Liver (tissue), 3 donors: ENCODE results near the gene RAB15.

Experiments used
- ATF3 ChIP-seq: IDR thresholded peaks from 2 replicates; pipeline ENCODE4 v1.6.1; 2016; ENCODE audit warnings: antibody characterized with exemption
- CTCF ChIP-seq: fragments of 150-350 bp; IDR thresholded peaks from 2 replicates; pipeline ENCODE4 v1.5.1; 2017; ENCODE audit warnings: improper control_type of control experiment, low read depth, low read length; ENCODE audit not compliant: missing input control
- GABPA ChIP-seq, 2 donors: IDR thresholded peaks in 1 of 2; conservative IDR thresholded peaks in 1 of 2; 2 replicates each; pipeline ENCODE4 v1.6.1; 2016; ENCODE audit warnings: antibody characterized with exemption in 2 of 2, mild to moderate bottlenecking in 1 of 2, moderate library complexity in 1 of 2
- MAX ChIP-seq: IDR thresholded peaks from 2 replicates; pipeline ENCODE4 v1.6.1; 2016; ENCODE audit warnings: antibody characterized with exemption
- RAD21 ChIP-seq, 2 donors: IDR thresholded peaks; 2 replicates each; pipeline ENCODE4 v1.6.1; 2016; ENCODE audit warnings: antibody characterized with exemption in 2 of 2, mild to moderate bottlenecking in 2 of 2
- REST ChIP-seq: IDR thresholded peaks from 2 replicates; pipeline ENCODE4 v1.6.1; 2016; ENCODE audit warnings: antibody characterized with exemption, mild to moderate bottlenecking
- SP1 ChIP-seq: IDR thresholded peaks from 2 replicates; pipeline ENCODE4 v1.6.1; 2018; ENCODE audit warnings: antibody characterized with exemption, mild to moderate bottlenecking
- TAF1 ChIP-seq: conservative IDR thresholded peaks from 2 replicates; pipeline ENCODE4 v1.6.1; 2016; ENCODE audit warnings: antibody characterized with exemption, mild to moderate bottlenecking
- donor health status: healthy.
- donor health status: healthy.

- TF ChIP-seq CTCF = no peak
- no peak for TF ChIP-seq GABPA (IDR thresholded peaks at IDR 0.05 in 1 of 2, conservative IDR thresholded peaks at IDR 0.05 in 1 of 2)
- TF ChIP-seq REST = no peak
- no peak for TF ChIP-seq TAF1
- no peak for TF ChIP-seq SP1
- TF ChIP-seq ATF3 = no peak
- TF ChIP-seq MAX = no peak
- no peak for TF ChIP-seq RAD21 (IDR thresholded peaks at IDR 0.05)
These were observed 5.2 kb downstream of the RAB15 start for GRCh38 chr14:64966976-64967375.
